ENCODE measurements around the gene PHF2.

The PHF2 gene

GRCh38 chr9:93713716-93714115 lies 137.3 kb downstream of the PHF2 start:
- no peak for DNase-seq

- no peak for DNase-seq
Measured at GRCh38 chr9:93721417-93721965, 145.1 kb downstream of the PHF2 start.

DNA sequence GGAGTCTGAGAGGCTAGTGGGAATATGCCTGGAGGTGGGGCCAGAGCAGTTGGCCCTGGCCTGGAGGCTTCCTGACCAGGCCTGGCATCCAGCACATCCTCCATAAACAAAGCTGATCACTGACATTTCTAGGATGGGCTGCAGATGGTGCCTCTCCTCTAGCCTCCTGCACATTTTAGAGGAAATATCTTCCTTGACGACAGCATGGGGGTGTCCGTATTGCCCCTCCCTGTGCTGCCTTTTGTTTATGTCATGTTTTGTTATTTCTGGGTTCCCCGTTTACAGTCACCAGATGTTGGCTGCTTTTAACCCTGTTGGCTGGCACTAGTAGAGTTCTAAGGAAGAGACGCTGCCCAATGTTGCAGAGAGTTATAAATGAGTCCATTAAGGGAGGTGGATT lies 148.5 kb downstream of the PHF2 start:
- DNase-seq, result no peak

DNA sequence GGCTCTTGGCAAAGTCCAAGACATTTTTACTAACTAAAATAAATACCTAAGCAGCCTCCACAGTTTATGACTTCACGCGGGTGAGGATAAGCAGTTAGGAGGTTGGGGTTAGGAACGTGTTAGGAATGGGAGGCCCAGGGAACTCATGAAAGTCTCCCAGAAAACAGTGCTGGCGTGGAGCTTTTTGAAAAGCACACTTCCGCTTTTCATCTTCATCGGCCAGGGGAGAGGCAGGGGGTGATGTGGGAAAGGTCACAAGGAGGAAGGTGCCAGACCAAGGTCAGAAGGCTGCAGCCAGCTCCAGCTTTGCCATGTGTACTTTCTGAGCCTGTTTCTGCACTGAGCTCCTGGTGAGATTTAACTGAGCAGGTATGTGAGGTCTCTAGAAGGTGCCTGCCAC lies 149.0 kb downstream of the PHF2 start:
- DNase-seq, result no peak

DNA sequence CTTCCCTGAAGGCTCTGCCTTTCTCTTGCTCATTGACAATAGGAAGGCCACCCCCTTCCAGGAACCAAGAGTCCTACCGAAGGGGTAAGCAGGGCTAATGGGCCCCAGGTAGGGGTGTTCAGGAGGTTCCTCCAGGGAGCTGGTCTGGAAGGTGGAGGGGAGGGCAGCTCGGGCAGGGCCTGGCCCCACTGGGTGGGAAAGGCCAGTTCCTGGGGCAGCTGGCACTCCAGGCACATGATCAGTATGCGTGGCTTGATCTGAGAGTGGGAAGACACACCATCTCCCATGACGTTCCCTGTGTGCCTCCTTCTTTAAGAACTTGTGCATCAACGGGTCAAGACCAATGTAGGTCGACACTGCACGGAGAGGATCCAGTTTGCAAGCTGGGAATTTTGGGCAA lies 149.8 kb downstream of the PHF2 start:
- DNase-seq, result no peak
